HCT116 (cell line): Measurements from ENCODE around the gene PDCD6IP. TPM values are rescaled to one million over a fixed set of nuclear protein-coding genes. Genes with fewer than 3 reads are reported as not detected.

Experiments used
- ATAC-seq: fragments of 200-7000 bp; cut with Tn5 transposase; 2 replicates; pipeline ENCODE4 v1.9.1; 2020; ENCODE audit warnings: mild to moderate bottlenecking, moderate library complexity
- BruUV-seq: library from RNA; stranded (reverse); fragments of 400-500 nt; replicated peaks from 2 replicates; lab custom pipeline; 2021; lab: Mats Ljungman, UMichigan
- CTCF ChIA-PET: fragments of 300-600 bp; sonication (Branson Sonifier 250); formaldehyde crosslinking; loops from one replicate; lab custom pipeline; 2021; ENCODE audit warnings: antibody characterized with exemption; lab: Charles Lee
- POLR2A ChIA-PET: fragments of 300-600, 350-600 bp; sonication (Branson Sonifier 250); formaldehyde crosslinking; loops from one replicate; lab custom pipeline; 2021; ENCODE audit warnings: antibody characterized with exemption; lab: Charles Lee
- RAD21 ChIA-PET, 2 experiments: fragments of 300-600 bp; sonication (Branson Sonifier 250); formaldehyde crosslinking; loops; one replicate each; lab custom pipeline; 2023; ENCODE audit warnings: low total read pairs in 2 of 2; ENCODE audit not compliant: uncharacterized antibody in 2 of 2, unreplicated experiment in 2 of 2, low non-redundant PET in 1 of 2; lab: Charles Lee
- DNase-seq: peaks from one replicate; pipeline ENCODE4 v3.0.0-alpha.2; 2010; ENCODE audit warnings: low read depth, low spot score
- H2AFZ ChIP-seq: fragments of 200-600 bp; shearing (Covaris generic), sonication (generic); 2 replicates; pipeline ENCODE4 v1.6.1; 2017; ENCODE audit warnings: low read depth, mixed run types, mixed read lengths, antibody characterized with exemption, low read length; ENCODE audit not compliant: poor library complexity, severe bottlenecking
- H3K27ac ChIP-seq: 2 replicates; pipeline ENCODE4 v1.5.1; 2012; ENCODE audit warnings: low read depth, low read length
- H3K27me3 ChIP-seq: fragments of 200-600 bp; sonication (generic); 2 replicates; pipeline ENCODE4 v1.6.1; 2016; ENCODE audit warnings: mixed run types, low read length, mixed read lengths; ENCODE audit not compliant: insufficient read depth
- H3K36me3 ChIP-seq, 2 experiments: fragments of 200-500 bp in 1 of 2; fragments of 200-600 bp in 1 of 2; sonication (Bioruptor generic) in 1 of 2; sonication (generic) in 1 of 2; 2 replicates each; pipeline versions ENCODE4 v1.5.1 to v1.6.1; 2014 to 2016; ENCODE audit warnings: low read length in 2 of 2, inconsistent platforms in 1 of 2, mixed read lengths in 1 of 2, mixed run types in 1 of 2; ENCODE audit not compliant: insufficient read depth in 2 of 2, control insufficient read depth in 1 of 2
- H3K4me1 ChIP-seq, 2 experiments: fragments of 200-600 bp in 1 of 2; sonication (generic) in 1 of 2; 2 replicates each; pipeline versions ENCODE4 v1.5.1 to v1.6.1; 2012 to 2017; ENCODE audit warnings: low read length in 2 of 2, inconsistent platforms in 1 of 2, mild to moderate bottlenecking in 1 of 2, mixed read lengths in 1 of 2, mixed run types in 1 of 2, moderate library complexity in 1 of 2; ENCODE audit not compliant: insufficient read depth in 2 of 2, control insufficient read depth in 1 of 2
- H3K4me2 ChIP-seq: fragments of 200-600 bp; sonication (generic); 2 replicates; pipeline ENCODE4 v1.6.1; 2017; ENCODE audit warnings: mixed run types, low read length, mixed read lengths
- H3K4me3 ChIP-seq, 2 experiments: fragments of 200-600 bp in 1 of 2; sonication (generic) in 1 of 2; replicated peaks in 1 of 2; 2 replicates each; pipeline ENCODE4 v1.5.1; 2011 to 2016; ENCODE audit warnings: low read length in 2 of 2, control low read depth in 1 of 2, low read depth in 1 of 2, mild to moderate bottlenecking in 1 of 2, mixed read lengths in 1 of 2, mixed run types in 1 of 2
- H3K79me2 ChIP-seq: fragments of 200-600 bp; sonication (generic); 2 replicates; pipeline ENCODE4 v1.6.1; 2017; ENCODE audit warnings: mild to moderate bottlenecking, mixed run types, low read length, moderate library complexity, mixed read lengths; ENCODE audit not compliant: insufficient read depth
- H3K9ac ChIP-seq: fragments of 200-600 bp; sonication (generic); 2 replicates; pipeline ENCODE4 v1.6.1; 2016; ENCODE audit warnings: low read length, mixed read lengths
- H3K9me2 ChIP-seq: fragments of 200-600 bp; sonication (generic), shearing (Covaris generic); 2 replicates; pipeline ENCODE4 v1.6.1; 2017; ENCODE audit warnings: mixed run types, mild to moderate bottlenecking, moderate library complexity; ENCODE audit not compliant: insufficient read depth
- H3K9me3 ChIP-seq, 2 experiments: fragments of 200-500 bp in 1 of 2; fragments of 200-600 bp in 1 of 2; sonication (Bioruptor generic) in 1 of 2; sonication (generic) in 1 of 2; 2 replicates each; pipeline ENCODE4 v1.6.1; 2014 to 2017; ENCODE audit warnings: low read length in 2 of 2, mixed read lengths in 2 of 2, inconsistent platforms in 1 of 2, low read depth in 1 of 2, mild to moderate bottlenecking in 1 of 2, mixed run types in 1 of 2, moderate library complexity in 1 of 2; ENCODE audit not compliant: control insufficient read depth in 1 of 2, insufficient read depth in 1 of 2
- H4K20me1 ChIP-seq: fragments of 200-600 bp; sonication (generic), shearing (Covaris generic); 2 replicates; pipeline ENCODE4 v1.6.1; 2017; ENCODE audit warnings: mixed run types, mild to moderate bottlenecking, moderate library complexity; ENCODE audit not compliant: insufficient read depth
- CEBPB ChIP-seq: IDR thresholded peaks from 2 replicates; pipeline ENCODE4 v1.6.1; 2012; ENCODE audit warnings: low read depth
- CTCF ChIP-seq, 3 experiments: fragments of 200-600 bp in 1 of 3; sonication (generic) in 1 of 3; IDR thresholded peaks in 2 of 3; conservative IDR thresholded peaks in 1 of 3; 2 replicates each; pipeline ENCODE4 v1.5.1; 2012 to 2017; ENCODE audit warnings: low read depth in 2 of 3, low read length in 2 of 3, antibody characterized with exemption in 1 of 3, borderline replicate concordance in 1 of 3, control low read depth in 1 of 3, mild to moderate bottlenecking in 1 of 3, mixed read lengths in 1 of 3, mixed run types in 1 of 3, moderate library complexity in 1 of 3; ENCODE audit not compliant: insufficient read depth in 1 of 3
- EGR1 ChIP-seq: IDR thresholded peaks from 2 replicates; pipeline ENCODE4 v1.6.1; 2012; ENCODE audit warnings: low read depth
- ELF1 ChIP-seq: IDR thresholded peaks from 2 replicates; pipeline ENCODE4 v1.6.1; 2012; ENCODE audit warnings: low read depth, borderline replicate concordance
- EZH2 ChIP-seq: fragments of 200-600 bp; sonication (generic); IDR thresholded peaks from 2 replicates; pipeline ENCODE4 v1.6.1; 2017; ENCODE audit warnings: antibody characterized with exemption, mixed run types
- EZH2phosphoT487 ChIP-seq: fragments of 200-600 bp; IDR thresholded peaks from 2 replicates; pipeline ENCODE4 v1.6.1; 2018; ENCODE audit warnings: antibody characterized with exemption, borderline replicate concordance
- FOSL1 ChIP-seq: IDR thresholded peaks from 2 replicates; pipeline ENCODE4 v1.6.1; 2012; ENCODE audit warnings: low read depth
- JUND ChIP-seq: IDR thresholded peaks from 2 replicates; pipeline ENCODE4 v1.6.1; 2012
- MAX ChIP-seq: IDR thresholded peaks from 2 replicates; pipeline ENCODE4 v1.6.1; 2012
- POLR2A ChIP-seq: IDR thresholded peaks from 2 replicates; pipeline ENCODE4 v1.7.0; 2011; ENCODE audit warnings: borderline replicate concordance; ENCODE audit not compliant: insufficient read depth, insufficient read length; ENCODE audit errors: extremely low read depth
- POLR2AphosphoS5 ChIP-seq: IDR thresholded peaks from 2 replicates; pipeline ENCODE4 v1.6.1; 2011; ENCODE audit warnings: mild to moderate bottlenecking, low read depth, low read length, moderate library complexity
- RAD21 ChIP-seq: IDR thresholded peaks from 2 replicates; pipeline ENCODE4 v1.6.1; 2012; ENCODE audit warnings: low read depth, mild to moderate bottlenecking
- REST ChIP-seq: IDR thresholded peaks from 2 replicates; pipeline ENCODE4 v1.6.1; 2012; ENCODE audit warnings: low read depth
- SRF ChIP-seq: IDR thresholded peaks from 2 replicates; pipeline ENCODE4 v1.6.1; 2012; ENCODE audit warnings: low read depth
- TCF7L2 ChIP-seq: IDR thresholded peaks from 2 replicates; pipeline ENCODE4 v1.7.0; 2011; ENCODE audit warnings: borderline replicate concordance, inconsistent platforms; ENCODE audit not compliant: insufficient read depth, insufficient read length; ENCODE audit errors: extremely low read depth
- YY1 ChIP-seq: IDR thresholded peaks from 2 replicates; pipeline ENCODE4 v1.6.1; 2011; ENCODE audit warnings: low read length, low read depth, moderate library complexity, mild to moderate bottlenecking; ENCODE audit not compliant: insufficient replicate concordance; ENCODE audit errors: extremely low read depth
- ZBTB33 ChIP-seq: IDR thresholded peaks from 2 replicates; pipeline ENCODE4 v1.6.1; 2011; ENCODE audit warnings: mild to moderate bottlenecking, low read length, moderate library complexity; ENCODE audit not compliant: insufficient replicate concordance; ENCODE audit errors: extremely low read depth
- ZFX ChIP-seq: fragments of 450-650 bp; IDR thresholded peaks from 2 replicates; pipeline ENCODE4 v1.6.1; 2017
- ZNF274 ChIP-seq: fragments of 200-500 bp; sonication (Bioruptor generic); IDR thresholded peaks from 2 replicates; pipeline ENCODE4 v1.6.1; 2014; ENCODE audit warnings: mild to moderate bottlenecking, low read depth, low read length, inconsistent platforms
- intact Hi-C: fragments of 100-400 bp; cut with micrococcal nuclease; formaldehyde crosslinking; loops from 2 replicates; pipeline ENCODE4 v1.10.0; 2022
- total RNA-seq: library from RNA; stranded (reverse); gene quantifications from one replicate; pipeline ENCODE4 v1.2.1, GENCODE V29; 2021; ENCODE audit not compliant: unreplicated experiment
- TF ChIP-seq, protein P1 (sequence below): IDR thresholded peaks from 2 replicates; pipeline ENCODE4 v1.6.1; 2012

PDCD6IP gene
- total RNA-seq, 1 experiment from 2014 or later, result 241 TPM

DNA sequence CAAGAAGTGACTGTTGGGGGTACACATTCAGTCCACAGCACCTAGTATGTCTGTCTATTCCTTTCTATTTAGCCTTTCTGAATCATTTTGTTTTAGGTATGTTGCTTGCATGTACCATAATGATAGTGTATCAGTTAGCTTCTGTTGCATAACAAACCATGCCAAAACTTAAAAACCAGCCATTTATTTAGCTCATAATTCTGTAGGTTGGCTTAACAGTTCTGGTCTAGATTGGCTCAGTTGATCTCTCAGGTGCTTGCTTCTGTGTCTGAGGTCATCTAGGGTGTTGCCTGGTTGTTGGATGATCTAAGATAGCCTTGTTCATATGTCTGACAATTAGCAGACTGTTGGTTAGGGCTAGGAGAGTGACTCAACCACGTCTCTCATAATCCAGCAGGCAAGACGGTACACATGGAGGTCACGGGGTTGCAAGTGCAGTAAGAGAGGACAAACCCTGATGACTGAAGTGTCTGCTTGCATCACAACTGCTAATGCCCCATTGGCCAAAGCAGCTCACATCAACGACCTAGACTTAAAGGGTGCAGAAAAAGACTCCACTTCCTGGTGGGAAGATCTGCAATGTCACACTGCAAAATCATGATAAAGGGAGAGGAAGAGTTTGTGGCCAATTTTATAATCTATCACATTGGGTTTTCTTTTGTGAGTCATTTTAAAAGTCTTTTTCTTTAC is 6.8 kb upstream of the PDCD6IP start:
- Histone ChIP-seq H3K9me2 (no peaks in the 10 kb centered on the region), H4K20me1 (no peaks in the 10 kb centered on the region), H3K36me3 (no peaks in the 10 kb centered on the region), H3K79me2 (no peaks in the 10 kb centered on the region)
- BruUV-seq, result no TSS peak
- CTCF ChIA-PET, result no interaction called here
- intact Hi-C loops, result loop anchor here (10.0 kb wide), 1 partner anchor 347 kb away; the partner anchor contains the start of gene UBP1
- POLR2A ChIA-PET, result no interaction called here
- RAD21 ChIA-PET, result no interaction called here
- TF ChIP-seq REST (no peak), JUND (no peak), CTCF (IDR thresholded peaks at IDR 0.05 in 2 of 3, conservative IDR thresholded peaks at IDR 0.05 in 1 of 3; ENCODE audit: borderline replicate concordance in 1 of 3, insufficient read depth in 1 of 3, low read depth in 2 of 3, low read length in 2 of 3) (no peak), YY1 (no peak), FOSL1 (no peak), ZFX (no peak), CEBPB (no peak), EZH2 (no peak), SRF (no peak), ZBTB33 (no peak), POLR2A (no peak), ELF1 (no peak), TCF7L2 (no peak), POLR2AphosphoS5 (no peak), RAD21 (no peak), MAX (no peak), ZNF274 (no peak), EZH2phosphoT487 (no peak), EGR1 (no peak)
- TF ChIP-seq, protein P1, sequence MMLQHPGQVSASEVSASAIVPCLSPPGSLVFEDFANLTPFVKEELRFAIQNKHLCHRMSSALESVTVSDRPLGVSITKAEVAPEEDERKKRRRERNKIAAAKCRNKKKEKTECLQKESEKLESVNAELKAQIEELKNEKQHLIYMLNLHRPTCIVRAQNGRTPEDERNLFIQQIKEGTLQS, result no peak
- TF ChIP-seq, all 23 proteins: peak for 0
- H3K9me3 ChIP-seq, result no peaks in the 10 kb centered on the region
- H3K4me3 ChIP-seq, result no peak overlapping the region
- no peak overlapping the region for H3K27ac ChIP-seq
- H3K27me3 ChIP-seq, result no peaks in the 10 kb centered on the region
- no peak for DNase-seq
- H3K9ac ChIP-seq, result no peak overlapping the region
- peaks cover 0 to 16% of the 10 kb centered on the region in 2 experiments; a peak in 2 of 4 replicates for H3K4me1 ChIP-seq
- H2AFZ ChIP-seq, result no peak overlapping the region
- no peak for ATAC-seq
- H3K4me2 ChIP-seq, result no peak overlapping the region
